K562 (cell line): ENCODE results near the gene CRAT.

Experiments used
- CHD2 ChIP-seq: IDR thresholded peaks from 2 replicates; pipeline ENCODE4 v1.6.1; 2011; ENCODE audit warnings: low read depth, low read length
- CREM ChIP-seq: IDR thresholded peaks from 2 replicates; pipeline ENCODE4 v1.6.1; 2014; ENCODE audit warnings: antibody characterized with exemption, low read depth
- HMG20B ChIP-seq: fragments of 250-450 bp; sonication (Bioruptor Pico); IDR thresholded peaks from 2 replicates; pipeline ENCODE4 v1.5.0; 2021; ENCODE audit warnings: mild to moderate bottlenecking
- NFE2L1 ChIP-seq: fragments of 450-650 bp; IDR thresholded peaks from 2 replicates; pipeline ENCODE4 v1.6.1; 2016; ENCODE audit warnings: missing genetic modification characterization, low read depth, mild to moderate bottlenecking, missing compliant biosample characterization, moderate library complexity, borderline replicate concordance
- PCBP1 ChIP-seq: fragments of 200-400 bp; formaldehyde crosslinking; IDR thresholded peaks from 2 replicates; pipeline ENCODE4 v1.6.1; 2018; ENCODE audit warnings: mild to moderate bottlenecking, low read depth, low read length; ENCODE audit not compliant: poor library complexity, severe bottlenecking
- POLR2A ChIP-seq: fragments of 450-650 bp; conservative IDR thresholded peaks from 2 replicates; pipeline ENCODE4 v1.6.1; 2016
- TF ChIP-seq, protein P1 (sequence below), 2 experiments: fragments of 450-650 bp; IDR thresholded peaks; 2 replicates each; pipeline ENCODE4 v1.6.1; 2018; ENCODE audit warnings: mild to moderate bottlenecking in 2 of 2, low read depth in 1 of 2; ENCODE audit not compliant: partially characterized antibody in 2 of 2
- TF ChIP-seq, protein P2 (sequence below): fragments of 250-450 bp; sonication (Bioruptor Pico); IDR thresholded peaks from 2 replicates; pipeline ENCODE4 v1.8.0; 2021; ENCODE audit warnings: borderline replicate concordance, mild to moderate bottlenecking, moderate library complexity; ENCODE audit not compliant: poor library complexity, severe bottlenecking

DNA sequence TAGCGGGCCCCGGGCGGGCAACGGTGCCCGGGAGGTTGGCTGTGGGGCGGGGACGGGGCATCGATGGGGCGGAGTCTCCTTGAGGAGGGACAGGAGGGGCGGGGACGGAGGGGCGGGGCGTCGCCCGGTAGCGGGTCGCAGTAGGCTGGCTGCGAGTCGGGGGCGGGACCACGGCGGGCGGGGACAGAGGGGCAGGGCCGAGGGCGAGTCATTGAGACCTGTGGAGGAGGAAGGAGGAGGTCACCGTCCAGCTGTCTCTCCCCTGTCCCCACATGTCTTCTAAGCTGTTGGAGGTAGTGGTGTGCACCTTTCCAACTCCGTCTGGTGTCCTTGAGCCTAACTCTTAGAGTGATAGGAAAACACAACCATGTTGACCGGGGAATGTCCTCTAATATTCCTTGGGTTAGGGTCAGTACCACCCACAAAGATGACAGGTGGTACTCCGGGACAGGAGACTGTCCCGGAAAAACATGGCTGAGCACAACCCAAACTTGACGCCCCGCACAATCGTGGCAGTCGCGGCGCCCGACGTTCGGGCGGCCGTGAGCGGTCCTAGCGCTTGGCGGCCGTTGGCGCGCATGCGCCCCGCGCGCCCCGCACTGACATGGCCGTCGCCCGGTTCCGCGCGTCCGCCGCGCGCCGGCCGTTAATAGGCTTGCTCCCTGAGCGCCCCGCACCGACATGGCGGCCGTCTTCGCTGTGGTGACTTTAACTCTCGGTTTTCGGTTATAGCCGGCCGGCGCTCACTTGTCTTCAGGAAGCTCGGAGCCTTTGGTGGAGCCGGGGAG lies at the start of gene CRAT, which contains the start of gene PTPA:
- TF ChIP-seq CREM: peak; percentile 59
- no peak for TF ChIP-seq PCBP1
- TF ChIP-seq HMG20B (CRISPR knock-in tag): no peak
- TF ChIP-seq POLR2A: peak; percentile 98
- TF ChIP-seq, protein P1, sequence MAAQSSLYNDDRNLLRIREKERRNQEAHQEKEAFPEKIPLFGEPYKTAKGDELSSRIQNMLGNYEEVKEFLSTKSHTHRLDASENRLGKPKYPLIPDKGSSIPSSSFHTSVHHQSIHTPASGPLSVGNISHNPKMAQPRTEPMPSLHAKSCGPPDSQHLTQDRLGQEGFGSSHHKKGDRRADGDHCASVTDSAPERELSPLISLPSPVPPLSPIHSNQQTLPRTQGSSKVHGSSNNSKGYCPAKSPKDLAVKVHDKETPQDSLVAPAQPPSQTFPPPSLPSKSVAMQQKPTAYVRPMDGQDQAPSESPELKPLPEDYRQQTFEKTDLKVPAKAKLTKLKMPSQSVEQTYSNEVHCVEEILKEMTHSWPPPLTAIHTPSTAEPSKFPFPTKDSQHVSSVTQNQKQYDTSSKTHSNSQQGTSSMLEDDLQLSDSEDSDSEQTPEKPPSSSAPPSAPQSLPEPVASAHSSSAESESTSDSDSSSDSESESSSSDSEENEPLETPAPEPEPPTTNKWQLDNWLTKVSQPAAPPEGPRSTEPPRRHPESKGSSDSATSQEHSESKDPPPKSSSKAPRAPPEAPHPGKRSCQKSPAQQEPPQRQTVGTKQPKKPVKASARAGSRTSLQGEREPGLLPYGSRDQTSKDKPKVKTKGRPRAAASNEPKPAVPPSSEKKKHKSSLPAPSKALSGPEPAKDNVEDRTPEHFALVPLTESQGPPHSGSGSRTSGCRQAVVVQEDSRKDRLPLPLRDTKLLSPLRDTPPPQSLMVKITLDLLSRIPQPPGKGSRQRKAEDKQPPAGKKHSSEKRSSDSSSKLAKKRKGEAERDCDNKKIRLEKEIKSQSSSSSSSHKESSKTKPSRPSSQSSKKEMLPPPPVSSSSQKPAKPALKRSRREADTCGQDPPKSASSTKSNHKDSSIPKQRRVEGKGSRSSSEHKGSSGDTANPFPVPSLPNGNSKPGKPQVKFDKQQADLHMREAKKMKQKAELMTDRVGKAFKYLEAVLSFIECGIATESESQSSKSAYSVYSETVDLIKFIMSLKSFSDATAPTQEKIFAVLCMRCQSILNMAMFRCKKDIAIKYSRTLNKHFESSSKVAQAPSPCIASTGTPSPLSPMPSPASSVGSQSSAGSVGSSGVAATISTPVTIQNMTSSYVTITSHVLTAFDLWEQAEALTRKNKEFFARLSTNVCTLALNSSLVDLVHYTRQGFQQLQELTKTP (IDR thresholded peaks at IDR 0.05; ENCODE audit: low read depth in 1 of 2, partially characterized antibody in 2 of 2): peak in 1 of 2 experiments; percentile 88
- no peak for TF ChIP-seq NFE2L1 (tag)
- TF ChIP-seq CHD2: no peak
- TF ChIP-seq, protein P2, sequence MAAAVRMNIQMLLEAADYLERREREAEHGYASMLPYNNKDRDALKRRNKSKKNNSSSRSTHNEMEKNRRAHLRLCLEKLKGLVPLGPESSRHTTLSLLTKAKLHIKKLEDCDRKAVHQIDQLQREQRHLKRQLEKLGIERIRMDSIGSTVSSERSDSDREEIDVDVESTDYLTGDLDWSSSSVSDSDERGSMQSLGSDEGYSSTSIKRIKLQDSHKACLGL (CRISPR knock-in tag): no peak
